ENCODE data around the gene TCP1. TPM values are rescaled to one million over a fixed set of nuclear protein-coding genes. Genes with fewer than 3 reads are reported as not detected.

TCP1 gene
- total and polyA plus RNA-seq, 9 of the 15 experiments (the other 6 are each of a cell fraction or from before 2014, with no cell fraction given) = 331 to 801 (median 645) TPM

- TF ChIP-seq, protein P1, sequence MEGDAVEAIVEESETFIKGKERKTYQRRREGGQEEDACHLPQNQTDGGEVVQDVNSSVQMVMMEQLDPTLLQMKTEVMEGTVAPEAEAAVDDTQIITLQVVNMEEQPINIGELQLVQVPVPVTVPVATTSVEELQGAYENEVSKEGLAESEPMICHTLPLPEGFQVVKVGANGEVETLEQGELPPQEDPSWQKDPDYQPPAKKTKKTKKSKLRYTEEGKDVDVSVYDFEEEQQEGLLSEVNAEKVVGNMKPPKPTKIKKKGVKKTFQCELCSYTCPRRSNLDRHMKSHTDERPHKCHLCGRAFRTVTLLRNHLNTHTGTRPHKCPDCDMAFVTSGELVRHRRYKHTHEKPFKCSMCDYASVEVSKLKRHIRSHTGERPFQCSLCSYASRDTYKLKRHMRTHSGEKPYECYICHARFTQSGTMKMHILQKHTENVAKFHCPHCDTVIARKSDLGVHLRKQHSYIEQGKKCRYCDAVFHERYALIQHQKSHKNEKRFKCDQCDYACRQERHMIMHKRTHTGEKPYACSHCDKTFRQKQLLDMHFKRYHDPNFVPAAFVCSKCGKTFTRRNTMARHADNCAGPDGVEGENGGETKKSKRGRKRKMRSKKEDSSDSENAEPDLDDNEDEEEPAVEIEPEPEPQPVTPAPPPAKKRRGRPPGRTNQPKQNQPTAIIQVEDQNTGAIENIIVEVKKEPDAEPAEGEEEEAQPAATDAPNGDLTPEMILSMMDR (IDR thresholded peaks at IDR 0.05 in 2 of 3, conservative IDR thresholded peaks at IDR 0.05 in 1 of 3; ENCODE audit: insufficient read depth in 2 of 3, low read depth in 1 of 3, low read length in 3 of 3) = peak in 1 of 3 experiments; percentile 42; a peak in 2 of 6 replicates
- no peak for TF ChIP-seq RFX7 (CRISPR knock-in tag; IDR thresholded peaks at IDR 0.05)
- no peak for TF ChIP-seq MAZ (CRISPR knock-in tag; conservative IDR thresholded peaks at IDR 0.05 in 1 of 2, IDR thresholded peaks at IDR 0.05 in 1 of 2)
- CTCF ChIA-PET (ENCODE audit: low intra/inter-chr PET ratio) = interaction anchor here (0.6 kb wide), 1 partner anchor 20 kb away, joined by 4 read pairs; no protein-coding TSS in a partner anchor
- no peak overlapping the region for H2AFZ ChIP-seq (ENCODE audit: low read depth, low read length)
- H4K20me1 ChIP-seq (replicated peaks; ENCODE audit: control insufficient read depth, insufficient read depth, low read length) = no peaks in the 10 kb centered on the region
- ATAC-seq = no peak
- H3K9me3 ChIP-seq (replicated peaks; ENCODE audit: control insufficient read depth, insufficient read depth, low read depth, low read length) = no peaks in the 10 kb centered on the region
- no peak overlapping the region for H3K4me2 ChIP-seq (ENCODE audit: insufficient read depth, low read length)
- peaks cover 15 to 26% of the 10 kb centered on the region in 2 experiments; a peak in 4 of 5 replicates for H3K4me1 ChIP-seq (replicated peaks in 1 of 2; ENCODE audit: control insufficient read depth in 2 of 2, insufficient read depth in 2 of 2, low read length in 2 of 2)
- H3K27ac ChIP-seq (ENCODE audit: extremely low read depth, low read depth, low read length) = no peak overlapping the region
- intact Hi-C loops (cut with micrococcal nuclease) = no loop called here
- no peak overlapping the region for H3K9ac ChIP-seq (ENCODE audit: insufficient read depth in 1 of 2, low read depth in 2 of 2, low read length in 2 of 2)
- peaks cover 29% of the 10 kb centered on the region for H3K79me2 ChIP-seq (ENCODE audit: control insufficient read depth, insufficient read depth, low read length)
- no peak overlapping the region for H3K4me3 ChIP-seq
- POLR2A ChIA-PET = interaction anchor here (1.0 to 1.1 kb wide), 2 partner anchors 12 to 66 kb away, joined by 3 to 4 read pairs; partner anchors contain the start of gene SOD2
- no peaks in the 10 kb centered on the region for H3K27me3 ChIP-seq (ENCODE audit: control insufficient read depth in 2 of 2, insufficient read depth in 2 of 2, low read length in 2 of 2)
- DNase-seq (ENCODE audit: extremely low read depth in 1 of 4, low spot score in 3 of 4) = peak in 2 of 4 experiments; percentile 16 to 25
- H3K9me1 ChIP-seq (ENCODE audit: control insufficient read depth, insufficient read depth, low read length) = no peaks in the 10 kb centered on the region
- in situ Hi-C loops (cut with MboI) = no loop called here
- no TSS peak for BruUV-seq (replicated peaks)
- no peak for FAIRE-seq
- 89% methylated on average over 7 of the region's 7 CpGs for WGBS (ENCODE audit: insufficient coverage, low coverage, missing lambda C conversion rate)
- peaks cover 69% of the 10 kb centered on the region for H3K36me3 ChIP-seq (ENCODE audit: control insufficient read depth, insufficient read depth, low read length)
Observed at GRCh38 chr6:159758031-159759001, 31.1 kb downstream of the TCP1 start.

Data from K562 (cell line).